Activated naive CD4-positive, alpha-beta T cell treated with anti-CD3 and anti-CD28 coated beads, Interleukin-2, amount 10 ng/mL, durations not matched to agents 5 hours and 36 hours (primary cell): Measurements from ENCODE around the gene RAB13. TPM values are rescaled to one million over a fixed set of nuclear protein-coding genes. Genes with fewer than 3 reads are reported as not detected.

ENCODE experiments used
- microRNA-seq: library from miRNA; unstranded; fragments of <30 nt; microRNA quantifications from one replicate; pipeline ENCODE4 v1.2.0, GENCODE V29; 2022; ENCODE audit warnings: borderline microRNAs expressed, borderline replicate concordance
- total RNA-seq, 2 experiments: library from RNA; stranded (reverse); gene quantifications; one replicate each; pipeline ENCODE4 v1.2.3, GENCODE V29; 2021

Gene RAB13
- 1 to 10 TPM; 1.3 TPM for total RNA-seq

GRCh38 chr1:153985941-153986761 lies at the start of gene RAB13:
Gene RAB13 (minus strand): TSS chr1:153986339. CDS start chr1:153986236, 103 bp downstream.

GRCh38 chr1:153990468-153991150 lies 4.5 kb upstream of the RAB13 start, which contains the start of gene RPS27:
Gene RPS27 (plus strand): TSS chr1:153990762. CDS start chr1:153990797, 35 bp downstream.

GRCh38 chr1:153977250-153978240 lies 8.6 kb downstream of the RAB13 start, which contains the start of gene JTB:
Gene JTB (minus strand): TSS chr1:153977674. CDS start chr1:153977252, 422 bp downstream.

GRCh38 chr1:153967107-153967999 lies 18.8 kb downstream of the RAB13 start, which contains the start of gene CREB3L4:
Gene CREB3L4 (plus strand): TSS chr1:153967902. CDS start chr1:153968526, 624 bp downstream.

GRCh38 chr1:153963030-153963849 lies 22.9 kb downstream of the RAB13 start, which contains the start of gene SLC39A1:
Gene SLC39A1 (minus strand): TSS chr1:153963537. CDS start chr1:153962715, 822 bp downstream.

GRCh38 chr1:153958111-153958960 lies 27.8 kb downstream of the RAB13 start, which contains the start of gene CRTC2:
Gene CRTC2 (minus strand): TSS chr1:153958612. CDS start chr1:153958497, 115 bp downstream.

GRCh38 chr1:153946622-153947241 lies 39.4 kb downstream of the RAB13 start, which contains the start of gene DENND4B:
Gene DENND4B (minus strand): TSS chr1:153946718. CDS start chr1:153944374, 2,344 bp downstream.

Small RNA genes lying within 50 kb of the gene (microRNA-seq; reads per million reads assigned to microRNA genes)
- gene MIR6737 = not detected

Other genes with a start within 250 kb of the RAB13 start
- 10 to 100 TPM; 24.1 to 24.3 TPM for gene SLC27A3, start 210.9 kb downstream of the RAB13 start, total RNA-seq
- gene GATAD2B, start 63.4 kb downstream of the RAB13 start, total RNA-seq = 10 to 100 TPM; 77.9 to 81.5 TPM
- gene DENND4B, start 39.6 kb downstream of the RAB13 start, total RNA-seq = 100 to 1,000 TPM; 164 to 167 TPM
- 10 to 100 TPM; 82.9 to 99.8 TPM for gene CRTC2, start 27.7 kb downstream of the RAB13 start, total RNA-seq
- 10 to 100 TPM; 27.7 to 29.7 TPM for gene SLC39A1, start 22.8 kb downstream of the RAB13 start, total RNA-seq
- 1 to 10 TPM; 6.0 to 7.9 TPM for gene CREB3L4, start 18.4 kb downstream of the RAB13 start, total RNA-seq
- 100 to 1,000 TPM; 106 to 107 TPM for gene JTB, start 8.7 kb downstream of the RAB13 start, total RNA-seq
- gene RPS27, start 4.4 kb upstream of the RAB13 start, total RNA-seq = 1,000 to 10,000 TPM; 3,937 to 4,301 TPM
- under 1 TPM; 0.08 to 0.10 TPM for gene NUP210L, start 168.7 kb upstream of the RAB13 start, total RNA-seq
- gene TPM3, start 205.8 kb upstream of the RAB13 start, total RNA-seq = 100 to 1,000 TPM; 686 to 725 TPM
- not detected for gene CFAP141, start 220.0 kb upstream of the RAB13 start, total RNA-seq
- gene UBAP2L, start 234.6 kb upstream of the RAB13 start, total RNA-seq = 100 to 1,000 TPM; 180 to 183 TPM